ENCODE data around the gene TPK1. TPM values are rescaled to one million over a fixed set of nuclear protein-coding genes. Genes with fewer than 3 reads are reported as not detected.

The TPK1 gene
- total RNA-seq (2014; rRNA removed; shearing (Covaris generic)): 2.1 and 3.4 TPM in 2 replicates
- 0.68 and 0.85 TPM in 2 replicates for polyA plus RNA-seq (2015; cell fraction: cytosol; rRNA removed)
- 9.6 and 15.2 TPM in 2 replicates for polyA plus RNA-seq (2015; cell fraction: nucleus; rRNA removed)

GRCh38 chr7:144835652-144836544, at the start of gene TPK1:
Gene TPK1, minus strand, starts transcription at chr7:144836053. Its CDS starts 451 bp downstream, at chr7:144835602.
- in situ Hi-C loops (cut with HindIII; ENCODE audit: low pct_unique_long_range_greater_than_20kb, low sequenced_read_pairs): loop anchor here (10.0 kb wide), 1 partner anchor 91 kb away; no protein-coding TSS in a partner anchor
- DNase-seq (ENCODE audit: low read depth, low spot score): peak; percentile 92

- no peak for DNase-seq (ENCODE audit: low read depth, low spot score)
- in situ Hi-C loops (cut with HindIII; ENCODE audit: low pct_unique_long_range_greater_than_20kb, low sequenced_read_pairs): no loop called here
These were observed 49.6 kb upstream of the TPK1 start for GRCh38 chr7:144885478-144885877.

GRCh38 chr7:144884896-144885295, 49.0 kb upstream of the TPK1 start:
- DNase-seq (ENCODE audit: low read depth, low spot score): no peak
- in situ Hi-C loops (cut with HindIII; ENCODE audit: low pct_unique_long_range_greater_than_20kb, low sequenced_read_pairs): no loop called here

GRCh38 chr7:144873316-144873845, 37.5 kb upstream of the TPK1 start:
- in situ Hi-C loops (cut with HindIII; ENCODE audit: low pct_unique_long_range_greater_than_20kb, low sequenced_read_pairs): no loop called here
- peak; percentile 22 for DNase-seq (ENCODE audit: low read depth, low spot score)

- in situ Hi-C loops (cut with HindIII; ENCODE audit: low pct_unique_long_range_greater_than_20kb, low sequenced_read_pairs): no loop called here
- DNase-seq (ENCODE audit: low read depth, low spot score): peak; percentile 33
These were observed 33.2 kb upstream of the TPK1 start for GRCh38 chr7:144869082-144869481.

- no peak for DNase-seq (ENCODE audit: low read depth, low spot score)
- in situ Hi-C loops (cut with HindIII; ENCODE audit: low pct_unique_long_range_greater_than_20kb, low sequenced_read_pairs): no loop called here
These were observed 30.3 kb upstream of the TPK1 start for GRCh38 chr7:144866189-144866588.

GRCh38 chr7:144863320-144863647, 27.4 kb upstream of the TPK1 start:
- DNase-seq (ENCODE audit: low read depth, low spot score): no peak
- in situ Hi-C loops (cut with HindIII; ENCODE audit: low pct_unique_long_range_greater_than_20kb, low sequenced_read_pairs): no loop called here

- in situ Hi-C loops (cut with HindIII; ENCODE audit: low pct_unique_long_range_greater_than_20kb, low sequenced_read_pairs): no loop called here
These were observed 26.9 kb upstream of the TPK1 start for GRCh38 chr7:144862612-144863319.

GRCh38 chr7:144859739-144860138, 23.9 kb upstream of the TPK1 start:
- in situ Hi-C loops (cut with HindIII; ENCODE audit: low pct_unique_long_range_greater_than_20kb, low sequenced_read_pairs): no loop called here
- DNase-seq (ENCODE audit: low read depth, low spot score): no peak

More at GRCh38 chr7:144862612-144863319, 26.9 kb upstream of the TPK1 start:
- no peak for DNase-seq (ENCODE audit: low read depth, low spot score)

GRCh38 chr7:144857463-144857862, 21.6 kb upstream of the TPK1 start:
- DNase-seq (ENCODE audit: low read depth, low spot score): no peak
- in situ Hi-C loops (cut with HindIII; ENCODE audit: low pct_unique_long_range_greater_than_20kb, low sequenced_read_pairs): no loop called here

GRCh38 chr7:144854839-144855424, 19.1 kb upstream of the TPK1 start:
- peak; percentile 81 for DNase-seq (ENCODE audit: low read depth, low spot score)
- in situ Hi-C loops (cut with HindIII; ENCODE audit: low pct_unique_long_range_greater_than_20kb, low sequenced_read_pairs): no loop called here

- no peak for DNase-seq (ENCODE audit: low read depth, low spot score)
- in situ Hi-C loops (cut with HindIII; ENCODE audit: low pct_unique_long_range_greater_than_20kb, low sequenced_read_pairs): no loop called here
These were observed 17.7 kb upstream of the TPK1 start for GRCh38 chr7:144853542-144853941.

GRCh38 chr7:144848078-144848477, 12.2 kb upstream of the TPK1 start:
- DNase-seq (ENCODE audit: low read depth, low spot score): no peak
- in situ Hi-C loops (cut with HindIII; ENCODE audit: low pct_unique_long_range_greater_than_20kb, low sequenced_read_pairs): no loop called here

- in situ Hi-C loops (cut with HindIII; ENCODE audit: low pct_unique_long_range_greater_than_20kb, low sequenced_read_pairs): no loop called here
- DNase-seq (ENCODE audit: low read depth, low spot score): no peak
These were observed 6.6 kb upstream of the TPK1 start for GRCh38 chr7:144842377-144842851.

GRCh38 chr7:144836545-144836842, 641 bp upstream of the TPK1 start:
- in situ Hi-C loops (cut with HindIII; ENCODE audit: low pct_unique_long_range_greater_than_20kb, low sequenced_read_pairs): loop anchor here (10.0 kb wide), 1 partner anchor 92 kb away; no protein-coding TSS in a partner anchor
- DNase-seq (ENCODE audit: low read depth, low spot score): no peak

GRCh38 chr7:144835155-144835611, 670 bp downstream of the TPK1 start:
- DNase-seq (ENCODE audit: low read depth, low spot score): peak; percentile 65
- in situ Hi-C loops (cut with HindIII; ENCODE audit: low pct_unique_long_range_greater_than_20kb, low sequenced_read_pairs): loop anchor here (10.0 kb wide), 1 partner anchor 90 kb away; no protein-coding TSS in a partner anchor

GRCh38 chr7:144834641-144835144, 1.2 kb downstream of the TPK1 start:
- peak; percentile 44 for DNase-seq (ENCODE audit: low read depth, low spot score)
- in situ Hi-C loops (cut with HindIII; ENCODE audit: low pct_unique_long_range_greater_than_20kb, low sequenced_read_pairs): loop anchor here (10.0 kb wide), 1 partner anchor 90 kb away; no protein-coding TSS in a partner anchor
